HG03521 (cell line): ENCODE measurements around the gene SLC26A2.
"Not testable (repeated sequence)": the region's sequence is repeated elsewhere in the genome, so short reads cannot be mapped to it uniquely, and the experiment has no call there.

Source experiments
- ATAC-seq: cut with Tn5 transposase; IDR thresholded peaks from one replicate; pipeline ENCODE4 v1.9.1; 2021; ENCODE audit warnings: mild to moderate bottlenecking, moderate library complexity; ENCODE audit not compliant: unreplicated experiment

SLC26A2 gene

GRCh38 chr5:150000990-150001659, 40.6 kb downstream of the SLC26A2 start:
- no peak for ATAC-seq

GRCh38 chr5:150001660-150002486, 41.3 kb downstream of the SLC26A2 start:
- ATAC-seq = peak; percentile 55

- no peak for ATAC-seq
These were observed 45.8 kb downstream of the SLC26A2 start for GRCh38 chr5:150006318-150006717.

GRCh38 chr5:150007050-150007449, 46.5 kb downstream of the SLC26A2 start:
- no peak for ATAC-seq

GRCh38 chr5:150009671-150010387, 49.3 kb downstream of the SLC26A2 start:
- ATAC-seq = no peak

GRCh38 chr5:150013931-150014330, 53.4 kb downstream of the SLC26A2 start:
- ATAC-seq = no peak

GRCh38 chr5:150014456-150014855, 53.9 kb downstream of the SLC26A2 start:
- no peak for ATAC-seq

GRCh38 chr5:150015415-150015814, 54.9 kb downstream of the SLC26A2 start:
- ATAC-seq = no peak

GRCh38 chr5:150016537-150016936, 56.0 kb downstream of the SLC26A2 start:
- no peak for ATAC-seq

GRCh38 chr5:150017226-150018005, 56.9 kb downstream of the SLC26A2 start:
- ATAC-seq = no peak

- ATAC-seq = no peak
These were observed 59.7 kb downstream of the SLC26A2 start for GRCh38 chr5:150020249-150020648.

GRCh38 chr5:150021491-150022157, 61.1 kb downstream of the SLC26A2 start:
- ATAC-seq = no peak

GRCh38 chr5:150022158-150022531, 61.6 kb downstream of the SLC26A2 start:
- ATAC-seq = no peak

GRCh38 chr5:150022681-150023080, 62.1 kb downstream of the SLC26A2 start:
- ATAC-seq = no peak

- no peak for ATAC-seq
These were observed 62.6 kb downstream of the SLC26A2 start for GRCh38 chr5:150023136-150023535.

- no peak for ATAC-seq
These were observed 63.9 kb downstream of the SLC26A2 start for GRCh38 chr5:150024346-150024984.

GRCh38 chr5:150026682-150027172, 66.2 kb downstream of the SLC26A2 start:
- ATAC-seq = no peak

GRCh38 chr5:150028047-150028446, 67.5 kb downstream of the SLC26A2 start:
- ATAC-seq = not testable (repeated sequence)

GRCh38 chr5:150033334-150033733, 72.8 kb downstream of the SLC26A2 start:
- no peak for ATAC-seq

- ATAC-seq = no peak
These were observed 74.1 kb downstream of the SLC26A2 start for GRCh38 chr5:150034662-150035061.
